GM19324 (cell line): ENCODE data around the gene ZNF613.
"Not testable (repeated sequence)": the region's sequence is repeated elsewhere in the genome, so short reads cannot be mapped to it uniquely, and the experiment has no call there.

ENCODE experiments used
- ATAC-seq: cut with Tn5 transposase; IDR thresholded peaks from one replicate; pipeline ENCODE4 v1.9.1; 2021; ENCODE audit warnings: mild to moderate bottlenecking, moderate library complexity; ENCODE audit not compliant: unreplicated experiment, low FRiP score

ZNF613 gene

GRCh38 chr19:51931921-51932320, 4.6 kb downstream of the ZNF613 start:
- no peak for ATAC-seq

- no peak for ATAC-seq
Measured at GRCh38 chr19:51938936-51939335, 11.7 kb downstream of the ZNF613 start.

- ATAC-seq: no peak
Measured at GRCh38 chr19:51944798-51945552, 17.7 kb downstream of the ZNF613 start.

GRCh38 chr19:51946602-51947001, 19.3 kb downstream of the ZNF613 start:
- no peak for ATAC-seq

GRCh38 chr19:51948975-51949374, 21.7 kb downstream of the ZNF613 start:
- no peak for ATAC-seq

- not testable (repeated sequence) for ATAC-seq
Measured at GRCh38 chr19:51957846-51958245, 30.6 kb downstream of the ZNF613 start.

- no peak for ATAC-seq
Measured at GRCh38 chr19:51959791-51960190, 32.5 kb downstream of the ZNF613 start.

- not testable (repeated sequence) for ATAC-seq
Measured at GRCh38 chr19:51960621-51961233, 33.5 kb downstream of the ZNF613 start.

GRCh38 chr19:51965583-51965982, 38.3 kb downstream of the ZNF613 start:
- ATAC-seq: no peak

- no peak for ATAC-seq
Measured at GRCh38 chr19:51970718-51971117, 43.4 kb downstream of the ZNF613 start.

GRCh38 chr19:51971624-51972023, 44.4 kb downstream of the ZNF613 start:
- ATAC-seq: no peak

- not testable (repeated sequence) for ATAC-seq
Measured at GRCh38 chr19:51975787-51976186, 48.5 kb downstream of the ZNF613 start.

GRCh38 chr19:51976852-51977251, 49.6 kb downstream of the ZNF613 start:
- ATAC-seq: no peak

GRCh38 chr19:51977346-51977745, 50.1 kb downstream of the ZNF613 start:
- no peak for ATAC-seq

- no peak for ATAC-seq
Measured at GRCh38 chr19:51978882-51979281, 51.6 kb downstream of the ZNF613 start.

- ATAC-seq: no peak
Measured at GRCh38 chr19:51980116-51980736, 53.0 kb downstream of the ZNF613 start.

GRCh38 chr19:51980926-51981325, 53.7 kb downstream of the ZNF613 start:
- ATAC-seq: not testable (repeated sequence)

- no peak for ATAC-seq
Measured at GRCh38 chr19:51983361-51983760, 56.1 kb downstream of the ZNF613 start.

- peak; percentile 96 for ATAC-seq
Measured at GRCh38 chr19:51986309-51987291, 59.3 kb downstream of the ZNF613 start, which contains the start of gene ZNF350. Gene ZNF350 (minus strand): TSS chr19:51986840. CDS start chr19:51974360, 12,480 bp downstream.

GRCh38 chr19:51993422-51993821, 66.2 kb downstream of the ZNF613 start:
- ATAC-seq: no peak
